HepG2 (cell line): Measurements from ENCODE around the gene MYOT. TPM values are rescaled to one million over a fixed set of nuclear protein-coding genes. Genes with fewer than 3 reads are reported as not detected.

Experiments
- ATAC-seq: fragments of 200-7000 bp; cut with Tn5 transposase; 3 replicates; pipeline ENCODE4 v1.9.1; 2020; ENCODE audit warnings: mild to moderate bottlenecking, moderate library complexity
- BruUV-seq: library from RNA; stranded (reverse); fragments of 400-500 nt; replicated peaks from 2 replicates; lab custom pipeline; 2021; lab: Mats Ljungman, UMichigan
- CTCF ChIA-PET: fragments of 300-600 bp; formaldehyde crosslinking; extraction: SDS; loops from one replicate; lab custom pipeline; 2021; ENCODE audit warnings: low total read pairs, inconsistent platforms, low intra/inter-chr PET ratio; lab: Yijun Ruan, JAX
- POLR2A ChIA-PET: fragments of 350-600 bp; sonication (Branson Sonifier 250); formaldehyde crosslinking; loops from one replicate; lab custom pipeline; 2020; ENCODE audit warnings: antibody characterized with exemption, inconsistent platforms; lab: Yijun Ruan, JAX
- DNase-seq: peaks from one replicate; pipeline ENCODE4 v3.0.0-alpha.2; 2015; ENCODE audit warnings: low spot score
- FAIRE-seq: peaks from 3 replicates; lab custom pipeline; 2011; peaks lifted over from hg19 to GRCh38; lab: Jason Lieb, UNC
- H2AFZ ChIP-seq: one replicate; pipeline ENCODE4 v1.6.1; 2011; ENCODE audit warnings: low read length, inconsistent platforms
- H3K27ac ChIP-seq: fragments of 300-600 bp; 3 replicates; pipeline ENCODE4 v1.8.0; 2011; ENCODE audit warnings: mixed run types, mild to moderate bottlenecking, mixed read lengths, low read length, inconsistent platforms; ENCODE audit not compliant: insufficient read depth; ENCODE audit errors: extremely low read length
- H3K27me3 ChIP-seq, 2 experiments: fragments of 200-600 bp in 1 of 2; 2 replicates in 1 of 2; 3 replicates in 1 of 2; pipeline versions ENCODE4 v1.6.0 to v1.8.0; 2011; ENCODE audit warnings: low read length in 2 of 2, mild to moderate bottlenecking in 2 of 2, moderate library complexity in 2 of 2, inconsistent platforms in 1 of 2; ENCODE audit not compliant: insufficient read depth in 2 of 2, control insufficient read depth in 1 of 2
- H3K36me3 ChIP-seq, 2 experiments: fragments of 200-600 bp in 1 of 2; replicated peaks in 1 of 2; 2 replicates in 1 of 2; 3 replicates in 1 of 2; pipeline versions ENCODE4 v1.5.1 to v1.8.0; 2011; ENCODE audit warnings: low read length in 2 of 2, inconsistent platforms in 1 of 2; ENCODE audit not compliant: insufficient read depth in 2 of 2, control insufficient read depth in 1 of 2
- H3K4me1 ChIP-seq: 2 replicates; pipeline ENCODE4 v1.5.1; 2012; ENCODE audit warnings: low read length, inconsistent platforms; ENCODE audit not compliant: insufficient read depth
- H3K4me2 ChIP-seq: 2 replicates; pipeline ENCODE4 v1.6.0; 2011; ENCODE audit warnings: low read depth, low read length, inconsistent platforms
- H3K4me3 ChIP-seq, 3 experiments: fragments of 200-600 bp in 1 of 3; sonication (generic), shearing (Covaris generic) in 1 of 3; replicated peaks in 1 of 3; 2 replicates each; pipeline ENCODE4 v1.5.1; 2011 to 2016; ENCODE audit warnings: low read length in 3 of 3, inconsistent platforms in 2 of 3, low read depth in 2 of 3, mild to moderate bottlenecking in 2 of 3, control low read depth in 1 of 3, mixed read lengths in 1 of 3; ENCODE audit not compliant: insufficient read depth in 1 of 3
- H3K79me2 ChIP-seq: one replicate; pipeline ENCODE4 v1.6.1; 2011; ENCODE audit warnings: low read length, inconsistent platforms; ENCODE audit not compliant: insufficient read depth
- H3K9ac ChIP-seq: 2 replicates; pipeline ENCODE4 v1.6.0; 2011; ENCODE audit warnings: mild to moderate bottlenecking, low read depth, low read length, inconsistent platforms; ENCODE audit not compliant: insufficient read depth
- H3K9me3 ChIP-seq: 2 replicates; pipeline ENCODE4 v1.5.1; 2012; ENCODE audit warnings: mild to moderate bottlenecking, low read length
- H4K20me1 ChIP-seq: 2 replicates; pipeline ENCODE4 v1.6.0; 2011; ENCODE audit warnings: inconsistent platforms, mild to moderate bottlenecking, low read length, moderate library complexity; ENCODE audit not compliant: insufficient read depth
- RORA ChIP-seq: sonication (generic); formaldehyde crosslinking; IDR thresholded peaks from 2 replicates; pipeline ENCODE4 v1.5.0; 2020; ENCODE audit warnings: mild to moderate bottlenecking, missing genetic modification reagents, moderate library complexity
- SKI ChIP-seq: fragments of 450-650 bp; IDR thresholded peaks from one replicate; pipeline ENCODE4 v1.6.1; 2018; ENCODE audit warnings: mild to moderate bottlenecking; ENCODE audit not compliant: partially characterized antibody
- SMYD3 ChIP-seq: sonication (generic); formaldehyde crosslinking; IDR thresholded peaks from 2 replicates; pipeline ENCODE4 v1.8.1; 2023; ENCODE audit warnings: mild to moderate bottlenecking, missing genetic modification reagents
- SSRP1 ChIP-seq: IDR thresholded peaks from 2 replicates; pipeline ENCODE4 v1.6.1; 2016; ENCODE audit warnings: control low read depth
- TAF15 ChIP-seq: fragments of 200-400 bp; formaldehyde crosslinking; IDR thresholded peaks from one replicate; pipeline ENCODE4 v1.6.1; 2018; ENCODE audit warnings: mild to moderate bottlenecking, low read depth, low read length; ENCODE audit not compliant: poor library complexity, severe bottlenecking
- ZBTB43 ChIP-seq: sonication (generic); formaldehyde crosslinking; conservative IDR thresholded peaks from 2 replicates; pipeline ENCODE4 v1.4.0; 2020; ENCODE audit warnings: missing genetic modification reagents
- ZMAT3 ChIP-seq: sonication (generic); formaldehyde crosslinking; conservative IDR thresholded peaks from 2 replicates; pipeline ENCODE4 v1.7.0; 2021; ENCODE audit warnings: missing genetic modification reagents
- ZNF691 ChIP-seq: sonication (generic); formaldehyde crosslinking; IDR thresholded peaks from 2 replicates; pipeline ENCODE4 v1.4.0; 2020; ENCODE audit warnings: missing genetic modification reagents, low read depth, mild to moderate bottlenecking, borderline replicate concordance
- WGBS: methylation state at CpG from one replicate; pipeline ENCODE4 v1.1.6; 2017; ENCODE audit warnings: low lambda C conversion rate; 5-methylcytosine and 5-hydroxymethylcytosine counted together
- in situ Hi-C: cut with HindIII; loops from 2 replicates; pipeline ENCODE4 v1.10.0; 2017; ENCODE audit warnings: low pct_unique_long_range_greater_than_20kb; ENCODE audit not compliant: extremely low pct_ligation_motif_present
- intact Hi-C: fragments of 100-400 bp; cut with micrococcal nuclease; formaldehyde crosslinking; loops from one replicate; pipeline ENCODE4 v1.10.0; 2022; ENCODE audit not compliant: unreplicated experiment
- polyA plus RNA-seq, 8 experiments: library from polyadenylated mRNA; depleted of rRNA in 3 of 8; stranded (reverse) in 7 of 8; unstranded in 1 of 8; fragments of >200 nt; fragmentation: Illumina TruSeq in 4 of 8; extraction: Trizol in 4 of 8; gene quantifications; 2 replicates each; pipeline versions ENCODE4 v1.2.1 to v1.2.3, GENCODE V29; 2011 to 2016; ENCODE audit warnings: low read depth in 4 of 8, missing spikeins in 1 of 8, mixed read lengths in 1 of 8; ENCODE audit not compliant: insufficient read depth in 1 of 8
- total RNA-seq, 5 experiments: library from RNA; depleted of rRNA; stranded (reverse); fragments of >200 nt; fragmentation: Illumina TruSeq; extraction: Trizol; gene quantifications; 2 replicates each; pipeline ENCODE4 v1.2.3, GENCODE V29; 2016; ENCODE audit warnings: low read depth in 1 of 5
- TF ChIP-seq, protein P1 (sequence below): IDR thresholded peaks from 2 replicates; pipeline ENCODE4 v1.6.1; 2016
- TF ChIP-seq, protein P2 (sequence below): sonication (generic); formaldehyde crosslinking; IDR thresholded peaks from 2 replicates; pipeline ENCODE4 v1.4.0; 2020; ENCODE audit warnings: mild to moderate bottlenecking, missing genetic modification reagents, borderline replicate concordance

Gene MYOT
- total and polyA plus RNA-seq, 2 of the 13 experiments (the other 11 are each of a cell fraction or from before 2014, with no cell fraction given) = not detected

- no peak for FAIRE-seq
- Histone ChIP-seq H2AFZ (no peak overlapping the region), H3K4me2 (no peak overlapping the region), H3K9me3 (no peaks in the 10 kb centered on the region), H3K4me1 (0 out of 2 replicates have a peak, but pooled peaks cover 5% of the 10 kb centered on the region), H3K27ac (no peak overlapping the region), H3K9ac (no peak overlapping the region), H3K27me3 (no peaks in the 10 kb centered on the region), H3K79me2 (no peaks in the 10 kb centered on the region), H4K20me1 (no peaks in the 10 kb centered on the region), H3K36me3 (peaks cover 8 to 18% of the 10 kb centered on the region in 2 experiments), H3K4me3 (no peak overlapping the region)
- TF ChIP-seq ZNF691 (CRISPR knock-in tag) (no peak), RORA (no peak), SMYD3 (no peak)
- TF ChIP-seq, protein P1, sequence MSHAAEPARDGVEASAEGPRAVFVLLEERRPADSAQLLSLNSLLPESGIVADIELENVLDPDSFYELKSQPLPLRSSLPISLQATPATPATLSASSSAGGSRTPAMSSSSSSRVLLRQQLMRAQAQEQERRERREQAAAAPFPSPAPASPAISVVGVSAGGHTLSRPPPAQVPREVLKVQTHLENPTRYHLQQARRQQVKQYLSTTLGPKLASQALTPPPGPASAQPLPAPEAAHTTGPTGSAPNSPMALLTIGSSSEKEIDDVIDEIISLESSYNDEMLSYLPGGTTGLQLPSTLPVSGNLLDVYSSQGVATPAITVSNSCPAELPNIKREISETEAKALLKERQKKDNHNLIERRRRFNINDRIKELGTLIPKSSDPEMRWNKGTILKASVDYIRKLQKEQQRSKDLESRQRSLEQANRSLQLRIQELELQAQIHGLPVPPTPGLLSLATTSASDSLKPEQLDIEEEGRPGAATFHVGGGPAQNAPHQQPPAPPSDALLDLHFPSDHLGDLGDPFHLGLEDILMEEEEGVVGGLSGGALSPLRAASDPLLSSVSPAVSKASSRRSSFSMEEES (CRISPR knock-in tag) = no peak
- DNase-seq = no peak
- ATAC-seq = no peak; the same call in 1 of the 3 replicates
- intact Hi-C loops (no loop called here), in situ Hi-C loops (no loop called here)
- no TSS peak for BruUV-seq
- WGBS = 67% methylated on average over 1 of the region's 1 CpG
- POLR2A ChIA-PET = no interaction called here
- CTCF ChIA-PET = no interaction called here
Observed at GRCh38 chr5:137935190-137935589, 67.5 kb downstream of the MYOT start.

DNA sequence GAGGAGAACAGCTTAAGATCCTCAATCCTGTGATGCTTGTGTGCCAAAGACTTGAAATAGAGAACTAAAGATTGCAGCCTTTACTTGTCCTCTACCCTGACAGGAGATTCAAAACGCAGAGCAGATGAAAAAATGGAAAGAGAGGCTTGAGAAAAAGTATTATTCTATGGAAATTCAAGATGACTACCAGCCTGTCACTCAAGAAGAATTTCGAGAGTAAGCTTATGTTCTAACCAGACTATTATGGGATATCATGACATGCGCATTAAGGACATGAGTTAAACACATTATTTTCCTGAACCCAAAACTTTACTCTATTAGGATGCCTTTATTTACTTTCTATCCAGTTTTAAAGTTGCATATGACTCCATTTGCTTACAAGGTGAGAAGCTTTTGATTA, 68.0 kb downstream of the MYOT start:
- no peaks in the 10 kb centered on the region for H4K20me1 ChIP-seq
- H3K9ac ChIP-seq = no peak overlapping the region
- BruUV-seq = no TSS peak
- no peaks in the 10 kb centered on the region for H3K79me2 ChIP-seq
- 77% methylated on average over 3 of the region's 3 CpGs for WGBS
- H3K27me3 ChIP-seq = no peaks in the 10 kb centered on the region
- ChIA-PET CTCF (no interaction called here), POLR2A (no interaction called here)
- H3K4me1 ChIP-seq = 0 out of 2 replicates have a peak, but pooled peaks cover 5% of the 10 kb centered on the region
- DNase-seq (no peak), FAIRE-seq (no peak), ATAC-seq (no peak)
- peaks cover 8 to 18% of the 10 kb centered on the region in 2 experiments for H3K36me3 ChIP-seq
- in situ Hi-C loops = no loop called here
- no peak overlapping the region for H3K27ac ChIP-seq
- H3K9me3 ChIP-seq = no peaks in the 10 kb centered on the region
- H2AFZ ChIP-seq = no peak overlapping the region
- no peak overlapping the region for H3K4me3 ChIP-seq
- intact Hi-C loops = no loop called here
- no peak overlapping the region for H3K4me2 ChIP-seq
- TF ChIP-seq SSRP1 (CRISPR knock-in tag) (no peak), ZBTB43 (CRISPR knock-in tag) (no peak), TAF15 (no peak), SKI (no peak), ZMAT3 (CRISPR knock-in tag) (no peak)
- TF ChIP-seq, protein P2, sequence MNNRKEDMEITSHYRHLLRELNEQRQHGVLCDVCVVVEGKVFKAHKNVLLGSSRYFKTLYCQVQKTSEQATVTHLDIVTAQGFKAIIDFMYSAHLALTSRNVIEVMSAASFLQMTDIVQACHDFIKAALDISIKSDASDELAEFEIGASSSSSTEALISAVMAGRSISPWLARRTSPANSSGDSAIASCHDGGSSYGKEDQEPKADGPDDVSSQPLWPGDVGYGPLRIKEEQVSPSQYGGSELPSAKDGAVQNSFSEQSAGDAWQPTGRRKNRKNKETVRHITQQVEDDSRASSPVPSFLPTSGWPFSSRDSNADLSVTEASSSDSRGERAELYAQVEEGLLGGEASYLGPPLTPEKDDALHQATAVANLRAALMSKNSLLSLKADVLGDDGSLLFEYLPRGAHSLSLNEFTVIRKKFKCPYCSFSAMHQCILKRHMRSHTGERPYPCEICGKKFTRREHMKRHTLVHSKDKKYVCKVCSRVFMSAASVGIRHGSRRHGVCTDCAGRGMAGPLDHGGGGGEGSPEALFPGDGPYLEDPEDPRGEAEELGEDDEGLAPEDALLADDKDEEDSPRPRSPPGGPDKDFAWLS = no peak
